Measurements from ENCODE around the gene GOLGA2.

The GOLGA2 gene

GRCh38 chr9:128314697-128315096, 38.9 kb upstream of the GOLGA2 start:
- Histone ChIP-seq H3K27me3 (ENCODE audit: control insufficient read depth in 1 of 2, insufficient read depth in 2 of 2, low read length in 2 of 2) (no peaks in the 10 kb centered on the region), H3K36me3 (ENCODE audit: control insufficient read depth in 1 of 2, insufficient read depth in 2 of 2, low read length in 2 of 2) (peaks cover 42 to 63% of the 10 kb centered on the region in 2 donors)

GRCh38 chr9:128310461-128310860, 34.7 kb upstream of the GOLGA2 start:
- Histone ChIP-seq H3K4me3 (ENCODE audit: low read depth in 1 of 2, low read length in 2 of 2) (no peak overlapping the region), H3K9me3 (ENCODE audit: control insufficient read depth in 1 of 2, low read length in 2 of 2) (no peaks in the 10 kb centered on the region), H3K4me1 (ENCODE audit: control insufficient read depth in 1 of 2, insufficient read depth in 2 of 2, low read length in 2 of 2) (no peaks in the 10 kb centered on the region), H3K9ac (ENCODE audit: low read depth in 1 of 2, low read length in 2 of 2) (no peak overlapping the region), H3K27me3 (ENCODE audit: control insufficient read depth in 1 of 2, insufficient read depth in 2 of 2, low read length in 2 of 2) (no peaks in the 10 kb centered on the region), H3K27ac (ENCODE audit: low read depth, low read length) (no peak overlapping the region), H3K36me3 (ENCODE audit: control insufficient read depth in 1 of 2, insufficient read depth in 2 of 2, low read length in 2 of 2) (peaks cover 30 to 48% of the 10 kb centered on the region in 2 donors)

More at GRCh38 chr9:128314697-128315096, 38.9 kb upstream of the GOLGA2 start:
- no peak overlapping the region for H3K27ac ChIP-seq (ENCODE audit: low read depth, low read length)
- no peak overlapping the region for H3K4me3 ChIP-seq (ENCODE audit: low read depth in 1 of 2, low read length in 2 of 2)
- no peaks in the 10 kb centered on the region for H3K4me1 ChIP-seq (ENCODE audit: control insufficient read depth in 1 of 2, insufficient read depth in 2 of 2, low read length in 2 of 2)
- no peaks in the 10 kb centered on the region for H3K9me3 ChIP-seq (ENCODE audit: control insufficient read depth in 1 of 2, low read length in 2 of 2)
- no peak overlapping the region for H3K9ac ChIP-seq (ENCODE audit: low read depth in 1 of 2, low read length in 2 of 2)

GRCh38 chr9:128309551-128309950, 33.7 kb upstream of the GOLGA2 start:
- peaks cover 23 to 41% of the 10 kb centered on the region in 2 donors for H3K36me3 ChIP-seq (ENCODE audit: control insufficient read depth in 1 of 2, insufficient read depth in 2 of 2, low read length in 2 of 2)
- no peaks in the 10 kb centered on the region for H3K9me3 ChIP-seq (ENCODE audit: control insufficient read depth in 1 of 2, low read length in 2 of 2)
- H3K9ac ChIP-seq (ENCODE audit: low read depth in 1 of 2, low read length in 2 of 2): no peak overlapping the region
- H3K4me1 ChIP-seq (ENCODE audit: control insufficient read depth in 1 of 2, insufficient read depth in 2 of 2, low read length in 2 of 2): no peaks in the 10 kb centered on the region
- H3K27me3 ChIP-seq (ENCODE audit: control insufficient read depth in 1 of 2, insufficient read depth in 2 of 2, low read length in 2 of 2): no peaks in the 10 kb centered on the region
- H3K4me3 ChIP-seq (ENCODE audit: low read depth in 1 of 2, low read length in 2 of 2): no peak overlapping the region
- no peak overlapping the region for H3K27ac ChIP-seq (ENCODE audit: low read depth, low read length)

- peaks cover 7 to 17% of the 10 kb centered on the region in 2 donors for H3K36me3 ChIP-seq (ENCODE audit: control insufficient read depth in 1 of 2, insufficient read depth in 2 of 2, low read length in 2 of 2)
- H3K4me1 ChIP-seq (ENCODE audit: control insufficient read depth in 1 of 2, insufficient read depth in 2 of 2, low read length in 2 of 2): no peaks in the 10 kb centered on the region
- H3K27me3 ChIP-seq (ENCODE audit: control insufficient read depth in 1 of 2, insufficient read depth in 2 of 2, low read length in 2 of 2): no peaks in the 10 kb centered on the region
- no peaks in the 10 kb centered on the region for H3K9me3 ChIP-seq (ENCODE audit: control insufficient read depth in 1 of 2, low read length in 2 of 2)
- H3K4me3 ChIP-seq (ENCODE audit: low read depth in 1 of 2, low read length in 2 of 2): no peak overlapping the region
- H3K27ac ChIP-seq (ENCODE audit: low read depth, low read length): no peak overlapping the region
- no peak overlapping the region for H3K9ac ChIP-seq (ENCODE audit: low read depth in 1 of 2, low read length in 2 of 2)
Measured at GRCh38 chr9:128304971-128305288, 29.1 kb upstream of the GOLGA2 start.

GRCh38 chr9:128304136-128304970, 28.5 kb upstream of the GOLGA2 start:
- H3K4me3 ChIP-seq (ENCODE audit: low read depth in 1 of 2, low read length in 2 of 2): no peak overlapping the region
- no peaks in the 10 kb centered on the region for H3K9me3 ChIP-seq (ENCODE audit: control insufficient read depth in 1 of 2, low read length in 2 of 2)
- H3K27ac ChIP-seq (ENCODE audit: low read depth, low read length): no peak overlapping the region
- H3K4me1 ChIP-seq (ENCODE audit: control insufficient read depth in 1 of 2, insufficient read depth in 2 of 2, low read length in 2 of 2): no peaks in the 10 kb centered on the region
- H3K27me3 ChIP-seq (ENCODE audit: control insufficient read depth in 1 of 2, insufficient read depth in 2 of 2, low read length in 2 of 2): no peaks in the 10 kb centered on the region
- no peak overlapping the region for H3K9ac ChIP-seq (ENCODE audit: low read depth in 1 of 2, low read length in 2 of 2)
- H3K36me3 ChIP-seq (ENCODE audit: control insufficient read depth in 1 of 2, insufficient read depth in 2 of 2, low read length in 2 of 2): peaks cover 1 to 11% of the 10 kb centered on the region in 2 donors

GRCh38 chr9:128298535-128299482, 23.0 kb upstream of the GOLGA2 start:
- Histone ChIP-seq H3K9ac (ENCODE audit: low read depth in 1 of 2, low read length in 2 of 2) (no peak overlapping the region), H3K27me3 (ENCODE audit: control insufficient read depth in 1 of 2, insufficient read depth in 2 of 2, low read length in 2 of 2) (no peaks in the 10 kb centered on the region), H3K36me3 (ENCODE audit: control insufficient read depth in 1 of 2, insufficient read depth in 2 of 2, low read length in 2 of 2) (no peaks in the 10 kb centered on the region), H3K9me3 (ENCODE audit: control insufficient read depth in 1 of 2, low read length in 2 of 2) (no peaks in the 10 kb centered on the region), H3K4me3 (ENCODE audit: low read depth in 1 of 2, low read length in 2 of 2) (no peak overlapping the region), H3K27ac (ENCODE audit: low read depth, low read length) (no peak overlapping the region), H3K4me1 (ENCODE audit: control insufficient read depth in 1 of 2, insufficient read depth in 2 of 2, low read length in 2 of 2) (peaks cover 29 to 30% of the 10 kb centered on the region in 2 donors)

- Histone ChIP-seq H3K36me3 (ENCODE audit: control insufficient read depth in 1 of 2, insufficient read depth in 2 of 2, low read length in 2 of 2) (no peaks in the 10 kb centered on the region), H3K9ac (ENCODE audit: low read depth in 1 of 2, low read length in 2 of 2) (peak overlapping the region in 1 of 2 donors; percentile 47), H3K9me3 (ENCODE audit: control insufficient read depth in 1 of 2, low read length in 2 of 2) (no peaks in the 10 kb centered on the region), H3K4me3 (ENCODE audit: low read depth in 1 of 2, low read length in 2 of 2) (peak overlapping the region in 1 of 2 donors; percentile 44), H3K4me1 (ENCODE audit: control insufficient read depth in 1 of 2, insufficient read depth in 2 of 2, low read length in 2 of 2) (peaks cover 29 to 30% of the 10 kb centered on the region in 2 donors), H3K27me3 (ENCODE audit: control insufficient read depth in 1 of 2, insufficient read depth in 2 of 2, low read length in 2 of 2) (no peaks in the 10 kb centered on the region), H3K27ac (ENCODE audit: low read depth, low read length) (peak overlapping the region; percentile 43)
Measured at GRCh38 chr9:128297221-128297773, 21.5 kb upstream of the GOLGA2 start.

GRCh38 chr9:128296340-128297220, 20.8 kb upstream of the GOLGA2 start:
- Histone ChIP-seq H3K4me3 (ENCODE audit: low read depth in 1 of 2, low read length in 2 of 2) (peak overlapping the region in 1 of 2 donors; percentile 44), H3K9me3 (ENCODE audit: control insufficient read depth in 1 of 2, low read length in 2 of 2) (no peaks in the 10 kb centered on the region), H3K9ac (ENCODE audit: low read depth in 1 of 2, low read length in 2 of 2) (peak overlapping the region in 1 of 2 donors; percentile 47), H3K27me3 (ENCODE audit: control insufficient read depth in 1 of 2, insufficient read depth in 2 of 2, low read length in 2 of 2) (no peaks in the 10 kb centered on the region), H3K36me3 (ENCODE audit: control insufficient read depth in 1 of 2, insufficient read depth in 2 of 2, low read length in 2 of 2) (no peaks in the 10 kb centered on the region), H3K27ac (ENCODE audit: low read depth, low read length) (peak overlapping the region; percentile 43), H3K4me1 (ENCODE audit: control insufficient read depth in 1 of 2, insufficient read depth in 2 of 2, low read length in 2 of 2) (peaks cover 29 to 30% of the 10 kb centered on the region in 2 donors)

- peaks cover 28 to 29% of the 10 kb centered on the region in 2 donors for H3K4me1 ChIP-seq (ENCODE audit: control insufficient read depth in 1 of 2, insufficient read depth in 2 of 2, low read length in 2 of 2)
Measured at GRCh38 chr9:128294142-128294541, 18.3 kb upstream of the GOLGA2 start.

More at GRCh38 chr9:128294142-128294541, 18.3 kb upstream of the GOLGA2 start:
- Histone ChIP-seq H3K36me3 (ENCODE audit: control insufficient read depth in 1 of 2, insufficient read depth in 2 of 2, low read length in 2 of 2) (no peaks in the 10 kb centered on the region), H3K9ac (ENCODE audit: low read depth in 1 of 2, low read length in 2 of 2) (no peak overlapping the region), H3K27ac (ENCODE audit: low read depth, low read length) (no peak overlapping the region), H3K4me3 (ENCODE audit: low read depth in 1 of 2, low read length in 2 of 2) (no peak overlapping the region), H3K9me3 (ENCODE audit: control insufficient read depth in 1 of 2, low read length in 2 of 2) (no peaks in the 10 kb centered on the region), H3K27me3 (ENCODE audit: control insufficient read depth in 1 of 2, insufficient read depth in 2 of 2, low read length in 2 of 2) (no peaks in the 10 kb centered on the region)
